ENCODE data around the gene TMIGD3.

The TMIGD3 gene

DNA sequence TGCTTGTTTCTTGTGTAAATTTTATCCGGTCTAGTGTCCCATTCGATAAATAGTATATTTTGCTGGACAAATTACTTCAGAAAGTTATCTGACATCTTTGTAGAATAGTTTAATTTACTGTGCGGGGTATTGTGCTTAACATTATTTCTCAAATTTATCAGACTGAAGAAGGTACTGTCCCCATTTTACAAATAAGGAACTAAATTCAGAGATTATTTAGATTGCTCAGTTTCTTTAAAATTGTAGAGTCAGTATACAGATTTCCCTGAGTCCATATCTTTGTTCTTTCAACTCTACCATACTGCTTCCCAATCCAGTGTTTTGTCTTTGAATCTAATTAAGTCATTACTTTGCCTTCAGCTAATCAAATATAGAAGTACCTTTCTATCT lies 47.8 kb downstream of the TMIGD3 start:
- Mint-ChIP-seq H3K4me3 (peak overlapping the region; percentile 52), H3K36me3 (ENCODE audit: low read depth) (peaks cover 73% of the 10 kb centered on the region), H3K27me3 (ENCODE audit: low read depth) (no peaks in the 10 kb centered on the region), H3K27ac (peak overlapping the region; percentile 47), H3K4me1 (ENCODE audit: low read depth) (peaks cover 52% of the 10 kb centered on the region), H3K9me3 (no peaks in the 10 kb centered on the region)
- no peak for DNase-seq (ENCODE audit: low spot score)

DNA sequence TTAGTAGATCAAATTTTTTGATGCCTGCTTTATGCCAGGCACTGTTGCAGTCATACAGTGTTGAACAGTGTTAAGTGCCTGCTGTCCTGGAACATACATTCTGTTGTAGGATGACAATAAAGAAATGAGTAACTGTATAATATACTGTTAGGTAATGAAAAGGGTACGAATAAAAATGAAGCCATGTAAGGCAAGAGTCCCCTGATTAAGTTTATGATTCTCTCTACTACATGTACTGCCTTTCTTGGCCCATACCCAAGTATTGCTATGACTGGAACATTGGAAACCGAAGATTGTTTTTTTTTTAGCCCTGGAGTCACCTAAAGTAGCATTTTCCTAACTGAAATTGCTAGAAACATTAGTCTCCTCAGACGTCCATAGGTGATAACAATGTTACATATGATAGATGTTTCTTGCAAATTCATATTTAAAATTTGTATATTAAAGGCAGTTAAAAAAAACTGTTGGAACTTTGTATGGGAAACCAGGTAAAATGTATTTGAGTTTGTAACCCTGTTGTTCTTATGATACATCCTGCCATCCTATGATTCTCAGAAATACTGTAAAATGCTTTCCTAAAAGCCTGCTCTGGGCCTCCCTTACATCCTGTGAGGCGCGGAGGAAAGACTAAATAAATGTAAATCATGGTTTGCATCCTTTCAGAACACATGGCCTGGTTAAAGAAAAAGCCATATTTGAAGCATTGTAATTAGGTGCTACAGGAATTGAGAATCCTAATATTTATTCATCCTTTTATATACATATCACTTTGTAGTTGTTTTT lies 48.4 kb downstream of the TMIGD3 start:
- Mint-ChIP-seq H3K4me3 (peak overlapping the region; percentile 52), H3K36me3 (ENCODE audit: low read depth) (peaks cover 73% of the 10 kb centered on the region), H3K27me3 (ENCODE audit: low read depth) (no peaks in the 10 kb centered on the region), H3K4me1 (ENCODE audit: low read depth) (peaks cover 52% of the 10 kb centered on the region), H3K9me3 (no peaks in the 10 kb centered on the region), H3K27ac (peak overlapping the region; percentile 47)
- no peak for DNase-seq (ENCODE audit: low spot score)

GRCh38 chr1:111453706-111454105 lies 49.7 kb downstream of the TMIGD3 start:
- Mint-ChIP-seq H3K36me3 (ENCODE audit: low read depth) (peaks cover 70% of the 10 kb centered on the region), H3K4me3 (peak overlapping the region; percentile 31)

DNA sequence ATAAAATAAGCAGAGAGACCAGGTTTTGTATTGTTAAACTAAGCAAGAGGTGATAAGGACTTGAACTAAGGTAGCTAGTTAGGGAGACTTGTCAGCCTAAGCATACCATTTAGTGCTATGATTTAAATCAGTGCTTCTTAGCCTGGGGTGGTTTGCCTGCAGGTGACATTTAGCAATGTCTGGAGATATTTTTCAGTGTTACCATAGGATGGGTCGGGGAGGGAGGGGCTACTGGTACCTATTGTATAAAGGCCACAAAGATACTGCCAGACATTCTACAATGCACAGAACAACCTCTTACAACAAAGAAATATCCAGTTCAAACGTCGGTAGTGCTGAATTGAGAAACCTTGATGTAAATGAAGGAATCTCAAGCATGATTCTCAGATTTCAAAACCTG lies 50.9 kb downstream of the TMIGD3 start:
- Mint-ChIP-seq H3K4me1 (ENCODE audit: low read depth) (peaks cover 57% of the 10 kb centered on the region), H3K9me3 (no peaks in the 10 kb centered on the region), H3K27ac (no peak overlapping the region), H3K36me3 (ENCODE audit: low read depth) (peaks cover 61% of the 10 kb centered on the region), H3K4me3 (no peak overlapping the region), H3K27me3 (ENCODE audit: low read depth) (no peaks in the 10 kb centered on the region)
- no peak for DNase-seq (ENCODE audit: low spot score)

More at GRCh38 chr1:111453706-111454105, 49.7 kb downstream of the TMIGD3 start:
- H3K9me3 Mint-ChIP-seq, result no peaks in the 10 kb centered on the region
- H3K27ac Mint-ChIP-seq, result no peak overlapping the region
- no peak for DNase-seq (ENCODE audit: low spot score)
- H3K4me1 Mint-ChIP-seq (ENCODE audit: low read depth), result peaks cover 52% of the 10 kb centered on the region
- no peaks in the 10 kb centered on the region for H3K27me3 Mint-ChIP-seq (ENCODE audit: low read depth)

GRCh38 chr1:111450185-111450584 lies 53.2 kb downstream of the TMIGD3 start:
- DNase-seq (ENCODE audit: low spot score), result no peak
- H3K9me3 Mint-ChIP-seq, result no peaks in the 10 kb centered on the region
- H3K36me3 Mint-ChIP-seq (ENCODE audit: low read depth), result peaks cover 54% of the 10 kb centered on the region
- peak overlapping the region; percentile 97 for H3K27ac Mint-ChIP-seq
- peak overlapping the region; percentile 99 for H3K4me3 Mint-ChIP-seq
- H3K27me3 Mint-ChIP-seq (ENCODE audit: low read depth), result no peaks in the 10 kb centered on the region
- H3K4me1 Mint-ChIP-seq (ENCODE audit: low read depth), result peaks cover 59% of the 10 kb centered on the region

DNA sequence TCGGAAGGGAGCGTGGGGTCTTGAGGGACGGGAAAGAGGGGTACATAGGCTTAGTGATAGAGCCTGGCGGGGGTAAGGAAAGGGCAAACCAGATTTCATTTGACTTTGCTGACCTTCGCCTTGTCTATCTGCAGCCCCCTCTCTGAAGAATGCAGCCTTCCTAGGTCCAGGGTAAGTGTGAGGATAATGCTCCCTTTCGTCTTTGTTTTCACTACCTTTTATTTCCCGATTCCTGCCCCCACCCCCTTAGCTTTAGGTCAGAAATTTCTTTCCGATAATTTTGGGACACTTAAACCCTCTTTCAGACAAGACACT lies 53.8 kb downstream of the TMIGD3 start:
- Mint-ChIP-seq H3K4me3 (peak overlapping the region; percentile 99), H3K27ac (peak overlapping the region; percentile 97), H3K4me1 (ENCODE audit: low read depth) (peaks cover 54% of the 10 kb centered on the region), H3K9me3 (no peaks in the 10 kb centered on the region), H3K36me3 (ENCODE audit: low read depth) (peaks cover 53% of the 10 kb centered on the region), H3K27me3 (ENCODE audit: low read depth) (no peaks in the 10 kb centered on the region)
- no peak for DNase-seq (ENCODE audit: low spot score)

DNA sequence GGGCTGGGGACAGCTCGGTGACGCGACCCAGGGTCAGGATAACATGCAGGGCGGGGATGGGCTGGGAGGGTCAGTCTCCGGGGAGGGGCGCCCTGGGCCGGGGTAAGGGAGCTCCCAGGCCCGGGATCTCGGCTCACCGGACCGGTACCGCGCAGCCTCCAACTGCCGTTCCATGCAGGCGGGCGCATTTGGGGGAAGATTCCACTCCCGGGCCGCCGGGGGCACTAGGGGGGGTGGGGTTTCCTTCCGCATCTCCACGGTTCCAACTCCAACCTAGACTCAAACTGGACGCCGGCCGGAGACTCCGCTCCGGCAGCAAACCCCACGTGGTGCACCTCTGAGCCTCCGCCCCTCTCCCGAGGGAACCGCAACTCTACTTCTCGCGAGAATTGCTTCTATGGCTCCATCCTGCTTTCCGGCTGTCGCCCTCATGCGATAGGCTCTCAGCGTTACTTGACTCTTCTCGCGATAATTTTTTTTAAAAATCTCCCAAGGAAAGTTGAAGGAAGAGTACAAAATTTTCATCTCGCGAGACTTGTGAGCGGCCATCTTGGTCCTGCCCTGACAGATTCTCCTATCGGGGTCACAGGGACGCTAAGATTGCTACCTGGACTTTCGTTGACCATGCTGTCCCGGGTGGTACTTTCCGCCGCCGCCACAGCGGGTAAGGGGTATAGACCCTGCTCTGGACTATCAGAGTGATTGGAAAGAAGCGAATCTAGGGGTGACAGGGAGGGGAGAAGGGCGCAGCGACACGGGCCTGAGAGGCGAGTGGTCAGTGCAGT lies 54.3 kb downstream of the TMIGD3 start, which contains the start of the genes ATP5PB and WDR77:
TSS of gene ATP5PB (plus strand) at position 547 of the 785 bp plus-strand sequence. CDS start at position 625, 78 bp downstream.
TSS of gene WDR77 (minus strand) at position 339 of the 785 bp plus-strand sequence. CDS start at position 252, 87 bp downstream.
- Mint-ChIP-seq H3K27ac (peak within 1 kb of the TSS; percentile 97), H3K36me3 (ENCODE audit: low read depth) (peaks cover 51% of the 10 kb centered on the region), H3K4me1 (ENCODE audit: low read depth) (peaks cover 52% of the 10 kb centered on the region), H3K9me3 (no peaks in the 10 kb centered on the region), H3K27me3 (ENCODE audit: low read depth) (no peaks in the 10 kb centered on the region), H3K4me3 (peak within 1 kb of the TSS; percentile 99)
- peak; percentile 94 for DNase-seq (ENCODE audit: low spot score)

- peak; percentile 26 for DNase-seq (ENCODE audit: low spot score)
- Mint-ChIP-seq H3K4me1 (ENCODE audit: low read depth) (peaks cover 47% of the 10 kb centered on the region), H3K27me3 (ENCODE audit: low read depth) (no peaks in the 10 kb centered on the region), H3K27ac (peak overlapping the region; percentile 74), H3K36me3 (ENCODE audit: low read depth) (peaks cover 55% of the 10 kb centered on the region), H3K9me3 (no peaks in the 10 kb centered on the region), H3K4me3 (peak overlapping the region; percentile 99)
Measured at GRCh38 chr1:111448482-111448917, 54.9 kb downstream of the TMIGD3 start.

DNA sequence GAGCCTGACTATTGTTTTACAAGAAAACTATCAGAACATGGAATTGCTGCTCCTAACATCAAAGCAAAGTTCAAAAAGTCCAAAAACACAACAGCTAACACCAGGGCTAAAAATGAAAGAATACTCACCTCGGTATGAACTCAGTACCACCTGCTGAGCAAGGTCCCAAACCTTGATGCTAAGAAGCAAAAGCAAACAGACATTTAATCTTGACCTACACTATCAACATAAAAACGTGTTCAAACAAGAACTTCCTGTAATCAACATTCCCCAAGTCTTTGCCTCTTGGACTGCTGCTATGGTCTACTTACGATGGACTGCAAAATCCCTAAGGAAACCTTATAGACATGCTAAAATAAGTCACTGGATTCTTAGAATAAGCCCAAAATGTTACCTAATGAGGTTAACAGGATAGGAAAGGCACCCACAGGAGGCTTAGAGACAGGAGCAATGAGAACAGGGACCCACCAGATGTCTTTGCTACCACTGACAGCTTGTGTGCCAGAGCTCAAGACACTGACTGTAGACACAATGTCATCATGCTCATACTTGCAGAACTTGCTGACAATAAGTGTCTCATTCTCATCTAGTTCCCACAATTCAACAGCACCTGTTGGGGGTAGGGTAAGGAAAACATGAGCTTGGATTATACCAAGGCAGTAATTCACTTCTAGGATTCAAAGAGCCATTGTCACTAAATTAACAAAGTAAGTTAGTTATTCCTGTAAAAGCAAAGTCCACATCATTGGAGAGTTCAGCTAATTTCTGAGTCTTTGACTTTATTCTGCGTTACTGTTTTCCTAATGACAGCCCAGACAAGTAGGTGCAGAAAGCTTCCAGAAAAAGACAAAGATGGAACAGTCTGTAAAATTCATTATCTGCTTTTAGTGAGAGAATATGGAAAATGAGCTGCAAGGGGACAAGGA lies 56.2 kb downstream of the TMIGD3 start:
- peaks cover 38% of the 10 kb centered on the region for H3K4me1 Mint-ChIP-seq (ENCODE audit: low read depth)
- no peak for DNase-seq (ENCODE audit: low spot score)
- no peaks in the 10 kb centered on the region for H3K27me3 Mint-ChIP-seq (ENCODE audit: low read depth)
- peak overlapping the region; percentile 32 for H3K27ac Mint-ChIP-seq
- H3K4me3 Mint-ChIP-seq, result peak overlapping the region; percentile 99
- no peaks in the 10 kb centered on the region for H3K9me3 Mint-ChIP-seq
- H3K36me3 Mint-ChIP-seq (ENCODE audit: low read depth), result peaks cover 64% of the 10 kb centered on the region

- Mint-ChIP-seq H3K9me3 (no peaks in the 10 kb centered on the region), H3K27me3 (ENCODE audit: low read depth) (no peaks in the 10 kb centered on the region), H3K4me1 (ENCODE audit: low read depth) (peaks cover 35% of the 10 kb centered on the region), H3K36me3 (ENCODE audit: low read depth) (peaks cover 62% of the 10 kb centered on the region), H3K4me3 (peak overlapping the region; percentile 99), H3K27ac (peak overlapping the region; percentile 28)
- DNase-seq (ENCODE audit: low spot score), result no peak
Measured at GRCh38 chr1:111446546-111446945, 56.9 kb downstream of the TMIGD3 start.

DNA sequence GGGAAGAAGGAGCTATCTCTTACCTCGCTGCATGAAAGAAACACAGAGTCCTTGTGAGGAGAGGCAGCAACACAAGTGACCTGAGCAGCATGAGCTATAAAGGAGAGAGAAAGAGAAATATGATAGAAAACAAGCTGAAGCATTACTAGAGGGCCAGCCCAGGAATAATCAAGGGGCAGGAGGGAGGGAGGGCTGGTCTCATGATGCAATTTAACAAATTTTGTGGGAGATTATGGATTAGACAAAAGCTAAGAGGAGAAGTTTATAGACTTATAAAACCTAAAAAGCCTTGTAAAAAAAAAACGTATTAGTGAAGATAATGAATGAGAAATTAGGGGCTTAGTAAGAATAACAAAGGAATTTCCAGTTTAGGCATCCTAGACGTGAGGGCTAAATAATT lies 59.4 kb downstream of the TMIGD3 start:
- Mint-ChIP-seq H3K36me3 (ENCODE audit: low read depth) (peaks cover 61% of the 10 kb centered on the region), H3K4me1 (ENCODE audit: low read depth) (peaks cover 30% of the 10 kb centered on the region), H3K9me3 (no peaks in the 10 kb centered on the region), H3K27ac (no peak overlapping the region), H3K4me3 (no peak overlapping the region), H3K27me3 (ENCODE audit: low read depth) (no peaks in the 10 kb centered on the region)
- DNase-seq (ENCODE audit: low spot score), result no peak

- no peaks in the 10 kb centered on the region for H3K27me3 Mint-ChIP-seq (ENCODE audit: low read depth)
- H3K9me3 Mint-ChIP-seq, result no peaks in the 10 kb centered on the region
- no peak for DNase-seq (ENCODE audit: low spot score)
- peaks cover 20% of the 10 kb centered on the region for H3K4me1 Mint-ChIP-seq (ENCODE audit: low read depth)
- no peak overlapping the region for H3K27ac Mint-ChIP-seq
- H3K4me3 Mint-ChIP-seq, result no peak overlapping the region
- H3K36me3 Mint-ChIP-seq (ENCODE audit: low read depth), result peaks cover 66% of the 10 kb centered on the region
Measured at GRCh38 chr1:111442457-111442856, 61.0 kb downstream of the TMIGD3 start.

- Mint-ChIP-seq H3K27me3 (ENCODE audit: low read depth) (no peaks in the 10 kb centered on the region), H3K4me3 (no peak overlapping the region), H3K9me3 (no peaks in the 10 kb centered on the region), H3K27ac (no peak overlapping the region), H3K4me1 (ENCODE audit: low read depth) (peaks cover 12% of the 10 kb centered on the region), H3K36me3 (ENCODE audit: low read depth) (peaks cover 64% of the 10 kb centered on the region)
- peak; percentile 14 for DNase-seq (ENCODE audit: low spot score)
Measured at GRCh38 chr1:111441573-111442192, 61.8 kb downstream of the TMIGD3 start.
